ENCODE results near the gene CCND1.

The CCND1 gene

GRCh38 chr11:69641681-69642548 is 959 bp downstream of the CCND1 start:
- no peak for DNase-seq

DNA sequence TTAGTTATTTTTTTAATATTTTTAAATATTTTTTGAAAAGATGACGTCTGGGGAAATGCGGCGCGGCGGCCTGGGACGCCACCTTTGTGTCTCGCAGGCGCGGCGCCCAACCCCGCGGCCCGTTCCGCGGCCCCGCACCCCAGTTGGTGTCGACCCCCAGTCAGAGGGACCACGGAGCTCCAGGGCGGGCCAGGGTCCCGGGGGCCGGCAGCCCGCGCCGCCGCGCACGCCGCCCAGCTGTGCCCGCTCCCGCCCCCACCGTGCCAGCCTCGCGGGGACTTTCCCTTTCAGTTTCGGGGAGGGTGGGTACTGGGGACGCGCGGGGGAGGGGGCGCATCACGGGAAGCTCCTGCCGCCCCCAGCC is 1.6 kb downstream of the CCND1 start:
- DNase-seq, result no peak

- no peak for DNase-seq
These were observed 2.1 kb downstream of the CCND1 start for GRCh38 chr11:69642913-69643632.

GRCh38 chr11:69643646-69644045 is 2.7 kb downstream of the CCND1 start:
- DNase-seq, result no peak

GRCh38 chr11:69644071-69644961 is 3.4 kb downstream of the CCND1 start:
- no peak for DNase-seq

DNA sequence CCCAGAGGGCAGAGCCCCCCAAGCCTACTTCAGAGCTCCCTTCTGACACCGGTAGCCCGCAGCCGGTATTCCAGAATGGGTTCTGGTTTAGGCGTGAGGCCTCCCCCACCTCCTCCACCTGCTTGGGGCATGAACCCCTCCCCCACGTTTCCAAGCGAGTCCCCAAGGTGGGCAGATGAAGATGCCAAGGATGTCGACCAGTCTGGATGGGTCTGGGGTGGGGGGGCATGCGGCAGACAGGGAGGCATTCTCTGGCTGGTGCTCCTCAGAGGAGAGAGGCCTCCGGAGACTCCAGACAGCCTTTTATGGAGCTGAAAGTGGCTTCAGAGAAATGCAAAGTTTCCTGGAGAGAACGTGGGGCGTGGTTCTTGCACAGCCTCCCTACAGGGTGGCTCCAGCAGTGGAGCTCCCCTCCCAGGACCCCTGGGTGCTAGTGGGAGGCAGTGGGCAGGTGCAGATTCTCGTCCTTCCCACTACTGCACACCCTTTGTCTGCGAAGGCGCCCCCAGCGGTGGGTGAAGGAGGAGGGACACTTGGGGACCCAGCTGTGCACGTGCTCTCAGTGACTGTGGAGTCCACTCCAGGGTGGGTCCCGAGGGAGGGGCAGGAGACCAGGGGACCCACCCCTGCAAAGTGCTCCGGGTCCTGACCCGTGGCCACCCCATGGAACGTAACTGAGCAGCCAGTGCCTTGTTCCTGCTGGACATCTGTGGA is 4.2 kb downstream of the CCND1 start:
- no peak for DNase-seq

GRCh38 chr11:69645801-69646492 is 5.0 kb downstream of the CCND1 start:
- DNase-seq, result no peak

DNA sequence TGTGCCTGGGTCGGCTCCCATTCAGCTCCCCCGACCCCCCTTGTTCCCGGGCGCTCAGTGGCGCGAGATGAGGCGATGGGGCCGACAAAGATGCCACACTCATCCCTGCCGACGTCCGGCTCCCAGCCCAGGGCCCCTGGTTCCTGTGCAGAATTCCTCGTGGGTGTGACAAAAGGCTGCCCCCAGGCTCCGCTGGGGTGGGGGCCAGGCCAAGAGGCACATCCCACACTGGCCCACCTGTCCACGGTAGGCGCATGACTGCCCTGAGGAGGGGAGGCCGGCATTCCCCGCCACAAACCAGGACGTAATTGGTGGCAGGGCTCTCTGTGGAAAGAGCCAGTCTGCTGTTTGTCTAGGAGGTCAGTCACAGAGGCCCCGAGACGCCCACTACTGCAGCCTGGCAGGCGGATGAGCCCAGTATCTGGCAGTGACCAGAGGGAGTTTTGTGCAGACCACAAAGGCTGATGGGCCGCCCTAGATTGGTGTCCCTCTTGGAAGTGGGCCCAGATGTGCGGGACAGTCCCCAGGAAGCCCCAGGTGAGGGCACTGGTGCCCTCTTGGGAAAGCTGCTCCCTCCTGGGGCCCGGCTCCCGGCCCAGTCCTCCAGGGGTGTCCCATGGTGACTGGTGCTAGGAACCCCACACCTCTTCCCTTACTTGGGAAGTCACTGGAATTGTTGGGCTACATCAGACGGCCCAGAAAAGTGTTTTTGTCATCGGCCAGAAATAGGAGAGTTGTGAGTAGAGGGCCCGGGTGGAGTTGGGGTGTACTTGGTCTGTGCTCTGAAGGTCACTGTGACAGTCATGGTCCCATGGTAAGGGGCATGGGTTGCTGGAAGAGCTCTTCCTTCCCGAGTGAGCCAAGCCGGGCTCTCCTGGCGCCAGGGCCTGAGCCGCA is 5.8 kb downstream of the CCND1 start:
- no peak for DNase-seq

GRCh38 chr11:69647390-69647748 is 6.4 kb downstream of the CCND1 start:
- DNase-seq, result no peak

DNA sequence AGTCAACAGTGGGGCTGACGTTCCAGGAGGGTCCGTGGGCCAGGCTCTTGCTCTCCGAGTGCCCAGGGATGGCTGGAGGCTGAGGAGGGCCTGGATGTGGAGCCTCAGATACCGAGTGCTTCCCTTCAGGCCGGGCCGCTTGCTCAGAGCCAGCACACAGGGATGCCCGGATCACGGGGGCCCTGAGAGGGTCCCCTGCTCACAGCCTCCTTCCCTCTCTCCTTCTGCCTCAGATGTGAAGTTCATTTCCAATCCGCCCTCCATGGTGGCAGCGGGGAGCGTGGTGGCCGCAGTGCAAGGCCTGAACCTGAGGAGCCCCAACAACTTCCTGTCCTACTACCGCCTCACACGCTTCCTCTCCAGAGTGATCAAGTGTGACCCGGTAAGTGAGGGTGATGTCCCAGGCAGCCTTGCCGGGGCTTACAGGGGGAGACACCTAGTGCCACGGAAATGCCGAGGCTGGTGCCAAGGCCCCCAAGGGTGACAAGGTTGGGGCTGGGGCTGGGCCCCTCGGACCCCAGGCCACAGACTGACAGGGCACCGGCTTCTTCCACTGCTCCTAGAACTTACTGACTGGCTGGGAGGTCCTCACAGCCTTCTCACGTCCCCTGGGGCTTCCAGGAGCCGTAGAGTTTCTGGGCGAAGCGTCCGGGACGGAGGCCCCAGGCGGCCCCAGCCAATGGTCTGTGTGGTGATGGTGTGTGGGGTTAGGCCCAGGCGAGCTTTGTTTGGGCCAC is 7.0 kb downstream of the CCND1 start:
- DNase-seq, result no peak

DNA sequence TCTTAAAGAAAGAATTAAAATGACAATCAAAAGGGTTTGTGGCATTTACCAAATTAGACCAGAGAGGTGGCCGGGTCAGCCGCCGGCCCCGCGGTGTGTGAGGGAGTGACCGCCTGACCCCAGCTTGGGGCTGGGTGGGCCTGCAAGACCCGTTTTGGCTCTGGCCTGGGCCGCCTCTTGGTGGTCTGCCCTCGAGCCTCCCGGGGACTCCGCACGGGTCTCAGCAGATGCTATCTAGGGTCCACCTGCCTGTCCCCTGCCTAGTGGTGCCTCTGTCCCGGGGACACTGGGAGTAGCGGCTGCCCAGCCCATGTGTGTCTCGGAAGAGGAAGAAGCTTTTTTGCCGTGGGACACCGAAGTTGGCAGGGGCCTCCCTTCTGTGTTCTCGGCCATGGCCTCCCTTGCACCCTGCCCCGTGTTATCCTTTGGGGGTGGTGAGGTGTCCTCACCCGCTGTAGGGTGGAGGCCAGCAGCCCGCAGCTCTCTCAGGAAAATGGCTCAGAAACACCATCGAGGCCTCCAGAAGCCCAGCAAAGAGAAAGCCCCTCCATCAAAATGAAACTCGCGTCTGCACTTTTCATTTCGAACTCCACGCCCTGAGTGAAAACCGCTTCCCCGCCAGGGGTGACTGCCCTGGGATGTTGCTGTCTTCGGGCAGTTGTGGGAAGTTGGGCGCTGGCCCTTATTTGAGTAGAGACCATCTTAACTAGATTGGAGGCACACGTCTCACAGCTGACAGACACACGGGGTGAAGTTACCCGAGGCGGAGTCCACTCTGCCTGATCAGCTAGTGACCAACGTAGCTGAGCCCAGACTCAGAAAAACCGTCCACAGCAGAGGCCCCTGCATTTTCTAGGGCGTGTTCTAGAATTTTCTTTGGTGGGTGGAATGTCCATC is 8.0 kb downstream of the CCND1 start:
- DNase-seq, result no peak

DNA sequence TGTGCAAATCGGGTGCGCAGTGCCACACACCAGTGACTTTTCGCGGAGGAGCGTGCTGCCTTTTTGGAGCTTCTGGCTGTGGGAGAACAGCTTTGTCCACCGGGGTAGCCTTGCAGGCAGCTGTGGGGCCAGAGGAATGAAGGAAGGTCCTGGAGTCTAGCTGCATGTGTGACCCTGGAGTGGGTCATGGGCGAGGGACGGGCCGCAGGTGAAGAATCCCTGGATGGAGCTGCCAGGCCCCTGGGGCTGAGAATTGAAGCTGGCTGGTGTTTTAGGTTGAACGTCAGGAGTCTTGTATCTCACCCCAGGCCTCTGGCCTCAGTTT is 8.6 kb downstream of the CCND1 start:
- no peak for DNase-seq

GRCh38 chr11:69650081-69650831 is 9.3 kb downstream of the CCND1 start:
- no peak for DNase-seq

- no peak for DNase-seq
These were observed 9.9 kb downstream of the CCND1 start for GRCh38 chr11:69650832-69651344.

DNA sequence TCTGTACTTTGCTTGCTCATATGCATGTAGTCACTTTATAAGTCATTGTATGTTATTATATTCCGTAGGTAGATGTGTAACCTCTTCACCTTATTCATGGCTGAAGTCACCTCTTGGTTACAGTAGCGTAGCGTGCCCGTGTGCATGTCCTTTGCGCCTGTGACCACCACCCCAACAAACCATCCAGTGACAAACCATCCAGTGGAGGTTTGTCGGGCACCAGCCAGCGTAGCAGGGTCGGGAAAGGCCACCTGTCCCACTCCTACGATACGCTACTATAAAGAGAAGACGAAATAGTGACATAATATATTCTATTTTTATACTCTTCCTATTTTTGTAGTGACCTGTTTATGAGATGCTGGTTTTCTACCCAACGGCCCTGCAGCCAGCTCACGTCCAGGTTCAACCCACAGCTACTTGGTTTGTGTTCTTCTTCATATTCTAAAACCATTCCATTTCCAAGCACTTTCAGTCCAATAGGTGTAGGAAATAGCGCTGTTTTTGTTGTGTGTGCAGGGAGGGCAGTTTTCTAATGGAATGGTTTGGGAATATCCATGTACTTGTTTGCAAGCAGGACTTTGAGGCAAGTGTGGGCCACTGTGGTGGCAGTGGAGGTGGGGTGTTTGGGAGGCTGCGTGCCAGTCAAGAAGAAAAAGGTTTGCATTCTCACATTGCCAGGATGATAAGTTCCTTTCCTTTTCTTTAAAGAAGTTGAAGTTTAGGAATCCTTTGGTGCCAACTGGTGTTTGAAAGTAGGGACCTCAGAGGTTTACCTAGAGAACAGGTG is 11.1 kb downstream of the CCND1 start:
- DNase-seq, result no peak

GRCh38 chr11:69652999-69653398 is 12.0 kb downstream of the CCND1 start:
- DNase-seq, result no peak

DNA sequence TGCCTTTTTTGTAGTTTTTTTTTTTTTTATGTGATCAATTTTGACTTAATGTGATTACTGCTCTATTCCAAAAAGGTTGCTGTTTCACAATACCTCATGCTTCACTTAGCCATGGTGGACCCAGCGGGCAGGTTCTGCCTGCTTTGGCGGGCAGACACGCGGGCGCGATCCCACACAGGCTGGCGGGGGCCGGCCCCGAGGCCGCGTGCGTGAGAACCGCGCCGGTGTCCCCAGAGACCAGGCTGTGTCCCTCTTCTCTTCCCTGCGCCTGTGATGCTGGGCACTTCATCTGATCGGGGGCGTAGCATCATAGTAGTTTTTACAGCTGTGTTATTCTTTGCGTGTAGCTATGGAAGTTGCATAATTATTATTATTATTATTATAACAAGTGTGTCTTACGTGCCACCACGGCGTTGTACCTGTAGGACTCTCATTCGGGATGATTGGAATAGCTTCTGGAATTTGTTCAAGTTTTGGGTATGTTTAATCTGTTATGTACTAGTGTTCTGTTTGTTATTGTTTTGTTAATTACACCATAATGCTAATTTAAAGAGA is 12.5 kb downstream of the CCND1 start:
- DNase-seq, result no peak
